ENCODE results near the gene NALF2.

NALF2 gene

DNA sequence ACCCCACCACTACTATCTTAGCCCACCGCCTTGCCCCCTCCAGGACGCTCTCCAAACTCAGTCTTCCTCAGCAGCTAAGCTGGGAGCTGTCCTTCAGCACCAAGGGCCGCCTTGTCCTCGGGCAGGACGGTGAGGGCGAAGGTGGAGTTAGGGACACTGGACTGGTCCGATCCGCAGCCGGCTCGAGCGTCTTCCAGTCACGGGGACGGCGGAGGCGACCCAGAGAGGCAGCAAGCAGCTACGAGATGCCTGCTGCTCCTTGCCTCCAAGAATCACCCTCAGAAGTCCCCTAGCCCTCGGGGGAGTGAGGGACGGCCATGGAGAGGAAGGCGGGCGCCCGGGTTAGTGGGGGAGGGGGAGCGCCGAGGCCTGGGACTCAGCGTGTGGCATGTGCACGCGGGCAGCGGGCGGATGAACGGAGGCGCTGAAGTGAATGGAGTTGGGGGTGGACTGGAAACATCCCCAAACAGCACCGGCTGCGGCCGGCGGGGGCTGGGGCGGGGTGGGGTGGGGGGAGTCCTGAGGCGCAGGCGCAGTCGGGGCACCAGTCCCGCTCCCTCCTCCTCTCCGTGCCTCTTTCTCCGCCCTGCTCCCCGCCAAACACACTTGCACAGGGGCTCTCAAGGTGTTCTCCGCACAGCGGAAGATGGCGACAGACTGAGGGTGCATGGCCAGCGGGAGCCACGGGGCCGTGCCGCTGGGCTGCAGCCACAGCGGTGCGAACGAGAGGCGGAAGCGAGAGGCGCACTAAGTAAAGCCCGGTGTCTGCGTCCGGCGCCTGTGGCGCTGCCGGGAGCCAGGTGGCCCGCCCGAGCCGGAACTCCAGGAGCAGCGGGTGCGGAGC lies at the start of gene NALF2:
Gene NALF2 (plus strand): TSS at position 545 of the 844 bp plus-strand sequence. CDS start 957 bp downstream, outside the sequence.
- in situ Hi-C loops (cut with MboI; ENCODE audit: low sequenced_read_pairs) = no loop called here

DNA sequence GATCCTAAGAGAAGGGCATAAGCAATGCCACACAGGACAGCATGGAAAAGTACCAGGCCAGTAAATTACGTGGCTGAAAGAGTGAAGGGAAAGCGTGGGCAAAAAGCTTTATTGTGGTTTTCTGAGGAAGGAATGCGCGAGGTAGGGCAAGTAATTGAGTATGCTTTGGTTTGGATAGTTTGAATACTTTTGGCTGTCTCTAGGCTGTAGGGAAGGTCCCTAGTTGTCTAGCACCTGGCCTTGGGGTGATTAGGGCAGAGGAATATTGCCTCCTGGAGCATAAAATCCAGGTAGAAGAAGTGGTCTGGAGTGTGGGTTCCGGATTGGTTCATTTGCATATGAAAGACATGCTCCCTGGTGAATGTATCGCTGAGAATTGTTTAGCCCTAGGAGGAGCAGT lies 46.4 kb upstream of the NALF2 start:
- in situ Hi-C loops (cut with MboI; ENCODE audit: low sequenced_read_pairs) = no loop called here

DNA sequence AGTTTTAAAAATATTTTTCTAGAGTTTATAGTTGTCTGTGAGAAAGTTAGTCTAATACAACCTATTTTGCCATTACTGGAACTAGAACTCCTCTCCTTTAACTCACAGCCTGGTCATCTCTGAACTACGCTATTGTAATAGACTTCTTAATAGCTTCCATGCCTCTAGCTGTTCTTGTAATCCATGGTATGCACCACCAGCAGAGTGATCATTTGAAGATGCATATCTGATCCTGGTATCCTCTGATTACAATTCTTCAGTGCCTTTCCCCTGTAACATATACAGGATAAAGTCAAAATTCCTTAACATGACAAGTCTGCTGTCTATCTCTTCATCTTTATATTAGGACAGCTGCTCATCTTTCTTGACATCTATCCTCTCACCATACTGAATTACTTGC lies 37.6 kb upstream of the NALF2 start:
- in situ Hi-C loops (cut with MboI; ENCODE audit: low sequenced_read_pairs) = no loop called here

DNA sequence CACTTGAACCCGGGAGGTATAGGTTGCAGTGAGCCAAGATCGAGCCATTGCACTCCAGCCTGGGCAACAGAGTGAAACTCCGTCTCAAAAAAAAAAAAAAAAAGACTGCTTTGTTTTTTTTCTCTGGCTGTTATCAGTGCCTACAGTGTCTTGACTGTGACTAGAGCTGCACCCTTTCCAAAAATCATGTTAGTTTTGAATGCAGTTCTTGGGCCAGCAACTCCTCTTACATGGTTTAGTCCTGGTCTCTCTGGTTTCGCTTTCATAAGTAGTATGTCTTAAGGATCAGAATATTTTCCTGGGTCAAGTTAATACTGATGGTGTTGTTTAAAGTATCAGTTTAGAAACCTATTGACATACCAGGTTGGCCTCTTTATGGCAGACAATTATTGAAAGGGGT lies 34.2 kb upstream of the NALF2 start:
- in situ Hi-C loops (cut with MboI; ENCODE audit: low sequenced_read_pairs) = no loop called here

DNA sequence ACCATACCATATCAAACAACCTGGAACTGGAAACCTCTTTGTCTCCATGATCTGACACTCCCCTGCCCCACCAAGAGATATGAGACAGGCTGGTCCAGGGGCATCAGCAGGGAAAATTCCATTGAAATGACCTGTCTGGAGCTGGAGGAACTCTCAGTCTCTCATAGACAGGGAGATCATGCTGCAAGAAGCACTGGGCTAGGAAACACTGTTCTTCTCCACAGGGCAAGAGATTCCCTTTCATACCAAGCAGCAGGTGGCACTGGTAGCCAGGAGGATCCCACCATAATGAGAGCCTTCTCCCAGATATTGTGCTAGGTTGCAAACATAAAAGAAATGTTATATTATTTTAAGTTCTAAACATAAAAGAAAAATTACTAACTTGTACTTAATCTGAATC lies 14.5 kb upstream of the NALF2 start:
- in situ Hi-C loops (cut with MboI; ENCODE audit: low sequenced_read_pairs) = no loop called here

DNA sequence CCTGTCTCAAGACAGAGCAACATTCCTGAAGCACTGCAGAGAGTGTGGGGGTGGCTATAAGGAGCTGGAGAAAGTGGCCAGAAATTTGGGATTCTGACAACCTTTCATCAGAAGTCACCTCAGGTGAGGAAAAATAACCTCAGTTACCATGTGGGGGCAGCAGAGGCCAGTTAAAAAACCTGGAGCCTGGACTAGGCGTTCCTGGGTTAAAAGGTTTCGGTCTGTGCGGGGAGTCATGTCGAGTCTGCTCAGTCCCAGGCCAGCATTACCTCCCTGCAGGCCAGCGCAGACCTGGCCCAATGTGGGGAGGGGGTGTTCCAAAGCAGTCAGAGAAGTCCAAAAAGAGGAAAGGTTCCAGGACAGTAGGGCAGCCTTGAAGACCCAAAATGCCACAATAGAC lies 10.9 kb upstream of the NALF2 start:
- in situ Hi-C loops (cut with MboI; ENCODE audit: low sequenced_read_pairs) = no loop called here

DNA sequence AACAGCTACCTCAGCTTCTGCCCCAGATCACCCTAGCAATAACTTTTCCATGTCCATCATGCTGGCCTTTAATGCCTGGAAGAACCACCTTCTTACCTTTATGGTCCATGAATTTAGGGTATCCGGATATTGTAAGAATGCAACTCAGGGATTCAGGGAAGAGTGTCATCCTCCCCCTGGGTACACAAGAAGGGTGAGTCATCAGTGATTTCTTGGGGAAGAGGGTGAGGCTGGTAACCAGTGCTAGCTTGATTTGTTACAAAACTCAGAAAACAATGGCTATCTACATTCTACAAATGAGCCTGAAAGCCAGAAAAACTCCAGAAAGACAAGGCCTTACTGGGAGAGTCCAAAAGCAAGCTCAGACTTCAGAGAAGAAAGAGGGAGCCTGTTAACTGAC lies 10.4 kb upstream of the NALF2 start:
- in situ Hi-C loops (cut with MboI; ENCODE audit: low sequenced_read_pairs) = no loop called here

DNA sequence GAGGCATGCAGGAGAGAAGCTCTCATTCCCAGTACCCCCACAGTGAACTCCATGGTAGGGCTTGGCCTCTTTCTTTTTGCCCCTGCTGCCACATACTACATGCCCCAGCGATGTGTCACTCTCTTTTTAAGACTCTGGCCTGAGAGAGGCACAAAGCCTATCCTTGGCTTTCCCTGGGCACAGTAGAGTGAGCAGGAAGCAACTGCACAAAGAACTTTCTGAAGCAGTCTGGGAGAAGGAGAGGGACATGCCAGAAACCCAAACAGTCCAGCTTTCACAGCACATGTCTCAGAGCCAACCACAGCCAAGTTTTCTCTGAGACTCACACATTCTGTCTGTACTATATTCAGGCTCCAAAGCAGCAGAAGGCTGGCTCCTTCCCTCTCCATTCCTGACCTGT lies 7.9 kb upstream of the NALF2 start:
- in situ Hi-C loops (cut with MboI; ENCODE audit: low sequenced_read_pairs) = no loop called here

DNA sequence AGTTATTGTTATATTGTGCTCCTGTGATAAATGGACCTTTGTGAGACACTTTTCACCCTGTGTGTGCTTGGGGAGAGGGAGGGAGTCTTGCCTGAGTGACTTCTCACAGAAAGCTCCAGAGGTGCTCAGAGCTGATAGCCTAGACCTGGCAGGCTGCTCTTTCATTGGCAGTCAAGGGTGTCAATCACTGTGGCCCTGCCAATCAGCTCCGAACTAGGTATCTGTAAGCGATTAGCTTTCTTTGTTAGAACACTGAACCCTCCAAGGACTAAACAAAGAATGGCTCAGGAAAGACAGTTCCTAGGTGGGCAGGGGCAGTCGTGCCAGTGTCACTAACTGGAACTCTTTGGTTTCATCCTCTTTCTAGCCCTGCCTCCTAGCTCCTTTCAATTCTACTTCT lies 2.7 kb upstream of the NALF2 start:
- in situ Hi-C loops (cut with MboI; ENCODE audit: low sequenced_read_pairs) = no loop called here

DNA sequence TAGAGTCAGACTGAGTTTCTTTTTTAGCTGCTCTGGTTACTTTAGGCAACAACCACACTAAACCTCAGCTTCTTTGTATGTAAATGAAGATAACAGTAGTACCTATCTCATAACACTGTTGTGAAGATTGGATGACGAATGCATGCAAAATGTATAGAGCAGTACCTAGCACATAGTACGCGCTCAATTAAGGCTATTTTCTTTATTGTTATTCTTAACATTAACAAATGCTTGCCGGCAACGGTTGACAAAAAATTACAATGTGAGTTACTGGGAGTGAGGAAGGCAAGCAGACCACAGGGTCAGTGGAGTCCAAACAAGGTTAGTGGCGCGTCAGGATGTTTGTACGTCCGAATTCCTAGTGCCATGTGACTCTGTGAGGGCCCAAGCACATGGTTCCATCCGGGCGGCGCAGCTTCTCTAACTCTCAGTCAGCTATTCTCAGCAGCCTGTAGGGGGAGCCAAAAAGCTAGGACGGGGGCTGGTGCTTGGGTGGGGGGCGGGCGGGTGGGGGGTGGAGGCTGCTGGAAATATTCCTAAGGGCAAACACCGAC lies 821 bp upstream of the NALF2 start:
- in situ Hi-C loops (cut with MboI; ENCODE audit: low sequenced_read_pairs) = no loop called here

DNA sequence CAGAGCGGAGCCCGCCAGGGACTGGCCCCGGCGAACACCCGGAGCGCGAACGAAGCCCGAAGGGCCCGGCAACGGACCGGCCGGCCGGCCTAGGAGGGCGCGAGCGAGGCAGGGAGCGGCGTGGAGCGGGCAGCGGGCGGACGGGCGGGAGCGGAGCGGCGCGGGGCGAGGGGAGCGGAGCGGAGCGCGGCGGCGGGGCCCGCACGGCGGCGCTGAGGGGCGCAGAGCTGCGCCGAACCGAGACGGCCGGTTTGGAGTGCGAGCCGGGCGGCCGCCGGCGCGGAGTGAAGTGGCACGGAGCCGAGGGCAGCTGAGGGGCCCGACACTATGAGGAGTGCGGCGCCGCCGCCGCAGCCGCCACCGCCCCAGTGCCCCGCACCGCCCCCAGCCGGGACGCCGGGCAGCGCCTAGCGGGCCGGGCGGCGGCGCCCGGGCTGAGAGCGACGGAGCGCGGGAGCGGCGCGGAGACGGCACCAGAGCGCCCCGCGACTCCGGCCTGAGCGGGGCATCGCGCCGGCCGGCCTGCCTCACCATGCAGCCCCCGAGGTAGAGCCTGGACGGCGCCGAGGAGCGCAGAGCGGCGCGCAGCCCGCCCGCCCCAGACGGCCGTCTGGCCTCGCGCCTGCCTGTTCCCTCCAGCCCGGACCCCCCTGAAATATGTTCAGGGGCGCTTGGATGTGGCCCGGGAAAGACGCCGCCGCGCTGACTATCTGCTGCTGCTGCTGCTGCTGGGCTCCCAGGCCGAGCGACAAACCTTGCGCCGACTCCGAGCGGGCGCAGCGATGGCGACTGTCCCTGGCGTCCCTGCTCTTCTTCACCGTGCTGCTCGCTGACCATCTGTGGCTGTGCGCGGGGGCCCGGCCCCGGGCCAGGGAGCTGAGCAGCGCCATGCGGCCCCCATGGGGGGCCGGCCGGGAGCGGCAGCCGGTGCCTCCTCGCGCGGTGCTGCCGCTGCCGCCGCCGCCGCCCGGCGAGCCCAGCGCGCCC lies 793 bp downstream of the NALF2 start:
- in situ Hi-C loops (cut with MboI; ENCODE audit: low sequenced_read_pairs) = no loop called here

DNA sequence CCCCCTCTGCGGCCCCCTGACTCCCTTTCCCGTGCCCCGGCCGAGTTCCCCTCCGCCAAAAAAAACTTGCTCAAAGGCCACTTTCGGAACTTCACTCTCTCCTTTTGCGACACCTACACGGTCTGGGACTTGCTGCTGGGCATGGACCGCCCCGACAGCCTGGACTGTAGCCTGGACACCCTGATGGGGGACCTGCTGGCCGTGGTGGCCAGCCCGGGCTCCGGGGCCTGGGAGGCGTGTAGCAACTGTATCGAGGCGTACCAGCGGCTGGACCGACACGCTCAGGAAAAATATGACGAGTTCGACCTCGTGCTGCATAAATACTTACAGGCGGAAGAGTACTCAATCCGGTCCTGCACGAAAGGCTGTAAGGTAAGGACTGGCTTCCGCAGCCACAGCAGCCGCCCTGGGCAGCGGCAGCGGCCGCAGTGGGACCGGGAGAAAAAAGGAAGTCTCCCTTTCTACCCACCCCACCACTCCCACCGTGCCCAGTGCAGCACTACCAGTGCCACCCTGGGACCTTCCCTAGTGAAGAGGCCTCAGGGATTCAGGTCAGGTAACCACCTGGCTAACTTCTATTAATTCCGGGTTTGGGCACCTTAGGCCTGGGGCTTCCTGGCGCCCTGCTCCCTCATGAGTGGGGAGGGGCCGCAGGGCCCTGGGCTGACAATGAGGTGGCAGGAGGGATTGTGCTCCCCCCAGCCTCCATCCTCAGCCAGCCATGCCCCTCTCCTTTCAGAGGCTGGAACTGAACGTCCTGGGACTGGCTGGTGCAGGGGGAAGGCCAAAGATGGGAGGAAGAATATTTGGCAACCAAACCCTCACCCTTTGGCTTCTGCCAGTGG lies 1.9 kb downstream of the NALF2 start:
- in situ Hi-C loops (cut with MboI; ENCODE audit: low sequenced_read_pairs) = no loop called here

DNA sequence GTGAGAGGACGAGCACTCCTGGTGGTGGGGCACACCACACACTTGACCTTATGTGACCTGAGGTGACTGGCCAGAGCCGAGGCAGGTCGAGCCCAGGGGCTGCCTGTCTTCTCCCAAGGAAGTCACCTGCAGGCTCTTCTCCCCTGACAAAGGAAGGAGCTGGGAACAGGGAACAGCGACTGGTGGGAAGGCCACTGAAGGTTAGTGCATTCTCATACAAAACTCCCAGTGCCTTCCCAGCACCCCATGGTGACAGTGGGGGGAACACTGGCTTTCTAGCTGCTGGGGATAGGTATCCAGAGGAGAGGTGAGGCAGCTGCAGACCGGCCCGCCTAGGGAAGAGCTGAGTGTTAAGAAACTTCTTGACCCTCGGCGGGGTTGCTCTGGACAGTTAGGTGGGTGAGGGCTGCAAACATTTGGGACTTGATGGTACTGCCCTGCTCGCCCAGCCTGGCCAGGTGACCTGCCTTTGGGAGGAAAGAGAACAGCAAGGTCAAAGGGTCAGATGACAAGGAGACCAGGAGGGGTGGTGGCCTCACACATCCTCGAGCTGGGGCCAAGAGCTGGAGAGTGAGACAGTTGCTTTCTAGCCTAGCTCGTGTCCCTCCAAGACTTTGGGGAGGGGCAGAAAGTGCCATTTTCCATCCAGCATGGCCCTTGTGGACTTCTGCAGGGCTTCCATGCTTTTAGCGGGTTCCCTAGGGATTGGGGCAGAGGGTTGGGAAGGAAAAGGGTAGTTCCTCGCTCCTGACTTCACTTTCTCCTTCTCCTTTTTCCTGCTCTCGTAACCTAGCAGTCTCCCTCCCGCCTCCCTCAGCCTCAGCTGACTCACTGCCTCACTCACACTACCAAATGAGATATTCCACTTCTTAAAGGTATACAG lies 2.7 kb downstream of the NALF2 start:
- in situ Hi-C loops (cut with MboI; ENCODE audit: low sequenced_read_pairs) = no loop called here

DNA sequence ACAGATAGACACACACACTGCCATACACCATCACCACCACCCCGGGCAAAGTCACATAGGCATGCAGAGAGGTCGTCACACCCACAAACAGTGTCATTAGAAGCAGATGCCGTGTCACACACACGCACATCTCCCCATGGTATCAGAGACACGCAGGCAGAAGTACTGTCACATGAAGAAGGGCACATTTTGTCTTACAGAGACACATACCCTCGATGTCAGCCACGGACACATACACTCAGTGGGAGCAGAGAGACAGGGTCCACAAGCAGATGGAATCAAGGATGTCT lies 3.3 kb downstream of the NALF2 start:
- in situ Hi-C loops (cut with MboI; ENCODE audit: low sequenced_read_pairs) = no loop called here

DNA sequence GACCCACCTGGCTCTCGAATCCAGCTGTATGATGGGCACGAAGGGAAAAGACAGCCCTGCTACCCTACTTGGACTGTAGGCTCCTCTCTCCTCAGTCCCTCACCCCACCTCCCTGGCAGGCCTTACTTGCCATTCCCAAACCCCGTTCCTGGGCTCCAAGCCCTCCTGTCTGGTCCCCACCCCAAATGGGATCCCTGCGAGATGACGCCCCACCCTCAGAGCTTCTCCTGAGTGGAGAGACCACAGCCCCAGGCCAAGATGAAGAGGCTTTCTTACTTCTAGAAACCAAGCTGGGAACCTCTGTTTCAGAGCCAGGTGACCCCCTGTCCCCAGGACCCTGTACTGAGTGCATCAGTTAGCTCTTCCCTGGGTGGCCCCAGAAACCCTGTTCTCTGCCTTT lies 4.5 kb downstream of the NALF2 start:
- in situ Hi-C loops (cut with MboI; ENCODE audit: low sequenced_read_pairs) = no loop called here

DNA sequence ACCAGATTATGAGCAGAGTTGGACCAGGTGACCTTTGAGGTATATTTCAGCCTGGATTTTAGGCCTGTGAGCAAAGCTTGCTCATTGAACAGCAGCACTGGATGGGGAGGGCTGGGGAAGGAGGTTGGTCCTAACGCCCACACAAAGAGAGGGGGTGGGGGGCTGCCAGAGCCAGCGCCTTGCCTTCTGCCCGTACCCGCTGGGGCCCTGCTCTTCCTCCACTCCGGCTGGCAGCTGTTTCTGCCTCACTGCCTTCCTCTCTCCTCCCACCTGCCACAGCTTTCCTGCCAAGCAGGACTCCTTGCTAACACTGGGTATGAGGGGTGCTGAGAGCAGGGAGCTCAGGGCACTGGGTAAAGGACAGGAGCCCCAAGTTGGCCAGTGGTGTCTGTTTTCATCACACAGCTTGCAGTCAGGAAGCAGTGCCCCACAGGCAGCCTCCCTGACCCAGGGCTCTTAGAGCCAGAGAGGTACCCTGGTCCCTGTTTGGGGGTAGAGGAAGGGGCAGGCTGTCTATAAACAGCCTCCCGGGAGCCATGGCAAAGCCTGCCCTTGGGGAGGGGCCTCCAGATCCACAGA lies 6.1 kb downstream of the NALF2 start:
- in situ Hi-C loops (cut with MboI; ENCODE audit: low sequenced_read_pairs) = no loop called here

DNA sequence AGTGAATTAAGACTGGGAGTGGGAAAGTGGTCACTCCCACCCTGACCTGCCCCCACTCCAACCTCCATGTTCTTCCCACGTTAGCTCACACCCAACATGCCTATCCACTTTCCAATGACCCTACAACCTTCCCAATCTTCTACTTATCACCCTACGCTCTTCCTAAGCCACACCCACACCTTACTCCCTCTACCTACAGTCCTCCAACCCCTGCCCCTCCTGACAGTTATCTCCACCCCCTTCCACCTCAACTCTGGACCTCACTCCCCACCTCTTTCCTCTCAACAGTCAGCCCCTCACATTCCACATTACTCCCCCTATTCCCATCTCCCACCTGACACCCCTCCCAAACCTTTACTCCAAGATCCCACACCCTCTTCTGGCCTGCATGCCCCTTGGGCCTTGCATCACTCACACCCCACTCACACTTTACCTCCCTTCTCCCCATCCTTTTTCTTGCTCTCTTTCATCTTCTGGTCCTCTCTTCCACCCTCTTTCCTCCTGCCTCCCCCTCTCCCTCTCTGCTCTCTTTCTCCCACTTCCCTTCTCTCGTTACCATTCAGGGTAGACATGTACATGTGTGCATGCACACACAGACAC lies 6.9 kb downstream of the NALF2 start:
- in situ Hi-C loops (cut with MboI; ENCODE audit: low sequenced_read_pairs) = no loop called here

DNA sequence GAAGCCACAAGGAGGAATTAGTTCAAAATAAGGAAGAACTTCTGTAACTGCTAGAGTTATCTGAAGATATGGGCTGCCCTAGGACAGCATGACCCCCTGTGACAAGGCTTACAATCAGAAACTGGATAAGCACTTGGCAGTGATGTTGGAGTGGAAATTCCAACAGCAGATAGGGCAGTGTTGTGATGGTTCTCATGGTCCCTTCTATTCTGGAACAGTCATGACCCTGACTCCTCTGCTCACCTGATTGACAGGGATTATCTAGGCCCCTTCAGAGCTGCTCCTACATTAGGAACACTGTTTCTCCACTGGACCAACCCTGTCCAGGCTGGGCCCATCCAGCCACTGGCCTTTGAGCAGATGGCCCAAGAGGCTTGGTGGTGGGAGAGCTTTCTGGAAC lies 17.9 kb downstream of the NALF2 start:
- in situ Hi-C loops (cut with MboI; ENCODE audit: low sequenced_read_pairs) = no loop called here

DNA sequence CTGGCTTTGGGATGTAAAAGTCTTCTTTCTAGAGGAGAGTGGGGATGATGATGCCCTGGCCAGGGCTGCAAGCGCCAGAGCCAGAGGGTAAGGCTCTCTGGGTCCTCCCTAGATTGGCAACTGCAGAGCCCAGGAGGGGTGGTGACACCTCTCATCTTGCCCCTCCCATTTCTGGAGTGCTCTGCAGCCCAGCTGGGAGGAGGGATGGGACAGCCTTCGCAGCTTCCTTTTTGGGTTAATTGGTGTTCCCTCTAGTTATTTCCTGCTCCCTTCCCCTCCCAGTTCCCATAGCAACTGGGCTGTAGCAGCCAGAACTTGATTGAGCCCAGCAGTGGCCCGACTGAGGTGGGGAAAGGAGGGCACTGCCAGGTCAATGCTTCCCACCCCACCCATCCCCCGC lies 19.2 kb downstream of the NALF2 start:
- in situ Hi-C loops (cut with MboI; ENCODE audit: low sequenced_read_pairs) = no loop called here
